Natural killer cell (primary cell): ENCODE data around the gene ENDOV. TPM values are rescaled to one million over a fixed set of nuclear protein-coding genes. Genes with fewer than 3 reads are reported as not detected.

ENCODE experiments used
- ATAC-seq, 3 donors: fragments of 150-1000 bp in 2 of 3; fragments of 200-7000 bp in 1 of 3; cut with Tn5 transposase; 1 replicate in 1 of 3; 2 replicates in 2 of 3; pipeline ENCODE4 v1.10.0; 2021; ENCODE audit warnings: mild to moderate bottlenecking in 2 of 3, moderate library complexity in 2 of 3
- DNase-seq, 2 donors: peaks; one replicate each; pipeline versions ENCODE4 v3.0.0 to v3.0.0-alpha.2; 2013 to 2021; ENCODE audit warnings: mixed read lengths in 1 of 2
- H3K27ac ChIP-seq: one replicate; pipeline ENCODE4 v1.5.1; 2013; ENCODE audit warnings: mild to moderate bottlenecking, low read length
- H3K27me3 ChIP-seq: one replicate; pipeline ENCODE4 v1.6.1; 2013; ENCODE audit warnings: low read length; ENCODE audit not compliant: control insufficient read depth, insufficient read depth
- H3K36me3 ChIP-seq: one replicate; pipeline ENCODE4 v1.6.1; 2013; ENCODE audit warnings: low read length; ENCODE audit not compliant: control insufficient read depth, insufficient read depth
- H3K4me1 ChIP-seq: one replicate; pipeline ENCODE4 v1.6.1; 2013; ENCODE audit warnings: low read length; ENCODE audit not compliant: control insufficient read depth, insufficient read depth
- H3K4me3 ChIP-seq: one replicate; pipeline ENCODE4 v1.5.1; 2013; ENCODE audit warnings: low read length
- H3K9me3 ChIP-seq: one replicate; pipeline ENCODE4 v1.6.1; 2013; ENCODE audit warnings: low read length; ENCODE audit not compliant: control insufficient read depth, insufficient read depth
- H3K27ac Mint-ChIP-seq, 2 donors: one replicate each; pipeline ENCODE4 v1.8.0; 2022; ENCODE audit warnings: mild to moderate bottlenecking in 2 of 2, mixed read lengths in 2 of 2, moderate library complexity in 1 of 2
- H3K27me3 Mint-ChIP-seq, 2 donors: one replicate each; pipeline ENCODE4 v1.8.0; 2022; ENCODE audit warnings: low read depth in 2 of 2, mixed read lengths in 2 of 2
- H3K36me3 Mint-ChIP-seq: one replicate; pipeline ENCODE4 v1.8.0; 2022; ENCODE audit warnings: mixed read lengths
- H3K4me1 Mint-ChIP-seq, 2 donors: one replicate each; pipeline ENCODE4 v1.8.0; 2022; ENCODE audit warnings: mixed read lengths in 2 of 2
- H3K4me3 Mint-ChIP-seq: one replicate; pipeline ENCODE4 v1.8.0; 2022; ENCODE audit warnings: mild to moderate bottlenecking, moderate library complexity, mixed read lengths
- H3K9me3 Mint-ChIP-seq, 2 donors: one replicate each; pipeline ENCODE4 v1.8.0; 2022; ENCODE audit warnings: mixed read lengths in 2 of 2
- WGBS: methylation state at CpG from one replicate; pipeline ENCODE4 v1.1.7; 2013; ENCODE audit warnings: missing lambda C conversion rate; ENCODE audit not compliant: insufficient coverage; 5-methylcytosine and 5-hydroxymethylcytosine counted together
- intact Hi-C: fragments of 100-400 bp; cut with micrococcal nuclease; formaldehyde crosslinking; loops from one replicate; pipeline ENCODE4 v1.14.2; 2022
- total RNA-seq, 4 donors: library from RNA; stranded (reverse); fragments of 120-200 nt in 1 of 4; gene quantifications; one replicate each; pipeline versions ENCODE4 v1.2.3 to v1.2.4, GENCODE V29; 2013 to 2022
- TF ChIP-seq, protein P1 (sequence below): fragments of 200-600 bp; IDR thresholded peaks from one replicate; pipeline ENCODE4 v1.8.0; 2022; ENCODE audit warnings: antibody characterized with exemption

ENDOV gene
- total RNA-seq, 3 donors from 2014 or later (not counting 1 experiment from before 2014, with no cell fraction given), result 17.7 to 24.9 (median 18.8) TPM

DNA sequence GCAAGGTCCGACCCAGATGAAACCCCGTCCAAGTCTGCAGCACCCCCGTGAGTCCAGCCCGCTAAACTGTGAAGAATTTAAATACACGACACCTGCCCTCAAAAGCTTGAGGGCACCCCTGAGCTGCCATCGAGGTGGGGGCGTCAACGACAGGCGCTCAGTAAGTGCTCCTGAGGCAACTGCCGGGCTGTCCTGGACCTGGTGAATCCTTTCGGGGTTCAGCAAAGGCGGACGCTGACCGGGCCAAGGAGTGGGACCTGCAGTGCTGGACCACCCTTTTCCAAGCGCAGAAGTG is 512 bp upstream of the ENDOV start:
- Mint-ChIP-seq H3K27me3 (peaks cover 0 to 4% of the 10 kb centered on the region in 2 donors), H3K9me3 (no peaks in the 10 kb centered on the region), H3K27ac (peak overlapping the region; percentile 78 to 84), H3K36me3 (no peaks in the 10 kb centered on the region), H3K4me1 (peaks cover 9 to 31% of the 10 kb centered on the region in 2 donors), H3K4me3 (peak overlapping the region; percentile 92)
- Histone ChIP-seq H3K4me3 (peak overlapping the region; percentile 91), H3K27ac (peak overlapping the region; percentile 72), H3K4me1 (peaks cover 19% of the 10 kb centered on the region), H3K36me3 (no peaks in the 10 kb centered on the region), H3K27me3 (no peaks in the 10 kb centered on the region), H3K9me3 (no peaks in the 10 kb centered on the region)
- ATAC-seq (peak in 2 of 3 donors; percentile 9 to 11), DNase-seq (no peak)
- intact Hi-C loops, result no loop called here
- TF ChIP-seq, protein P1, sequence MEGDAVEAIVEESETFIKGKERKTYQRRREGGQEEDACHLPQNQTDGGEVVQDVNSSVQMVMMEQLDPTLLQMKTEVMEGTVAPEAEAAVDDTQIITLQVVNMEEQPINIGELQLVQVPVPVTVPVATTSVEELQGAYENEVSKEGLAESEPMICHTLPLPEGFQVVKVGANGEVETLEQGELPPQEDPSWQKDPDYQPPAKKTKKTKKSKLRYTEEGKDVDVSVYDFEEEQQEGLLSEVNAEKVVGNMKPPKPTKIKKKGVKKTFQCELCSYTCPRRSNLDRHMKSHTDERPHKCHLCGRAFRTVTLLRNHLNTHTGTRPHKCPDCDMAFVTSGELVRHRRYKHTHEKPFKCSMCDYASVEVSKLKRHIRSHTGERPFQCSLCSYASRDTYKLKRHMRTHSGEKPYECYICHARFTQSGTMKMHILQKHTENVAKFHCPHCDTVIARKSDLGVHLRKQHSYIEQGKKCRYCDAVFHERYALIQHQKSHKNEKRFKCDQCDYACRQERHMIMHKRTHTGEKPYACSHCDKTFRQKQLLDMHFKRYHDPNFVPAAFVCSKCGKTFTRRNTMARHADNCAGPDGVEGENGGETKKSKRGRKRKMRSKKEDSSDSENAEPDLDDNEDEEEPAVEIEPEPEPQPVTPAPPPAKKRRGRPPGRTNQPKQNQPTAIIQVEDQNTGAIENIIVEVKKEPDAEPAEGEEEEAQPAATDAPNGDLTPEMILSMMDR, result no peak
- WGBS, result 2% methylated on average over 15 of the region's 15 CpGs

DNA sequence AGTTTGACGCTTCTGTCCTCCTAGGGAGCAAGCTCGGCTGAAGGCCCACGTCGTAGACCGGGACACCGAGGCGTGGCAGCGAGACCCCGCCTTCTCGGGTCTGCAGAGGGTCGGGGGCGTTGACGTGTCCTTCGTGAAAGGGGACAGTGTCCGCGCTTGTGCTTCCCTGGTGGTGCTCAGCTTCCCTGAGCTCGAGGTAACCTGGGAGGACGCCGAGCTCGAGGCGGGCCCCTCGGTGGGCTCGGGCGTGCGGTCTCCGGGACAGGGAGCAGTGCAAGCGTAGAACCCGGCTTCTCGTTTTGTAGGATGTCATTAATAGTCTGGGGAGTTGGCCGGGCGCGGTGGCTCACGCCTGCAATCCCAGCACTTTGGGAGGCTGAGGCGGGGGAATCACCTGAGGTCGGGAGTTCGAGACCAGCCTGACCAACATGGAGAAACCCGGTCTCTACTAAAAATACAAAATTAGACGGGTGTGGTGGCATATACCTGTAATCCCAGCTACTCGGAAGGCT is 715 bp downstream of the ENDOV start:
- Mint-ChIP-seq H3K36me3 (no peaks in the 10 kb centered on the region), H3K9me3 (no peaks in the 10 kb centered on the region), H3K27me3 (peaks cover 0 to 4% of the 10 kb centered on the region in 2 donors), H3K4me1 (peaks cover 16 to 38% of the 10 kb centered on the region in 2 donors), H3K27ac (peak overlapping the region; percentile 78 to 84), H3K4me3 (peak overlapping the region; percentile 92)
- WGBS, result 15% methylated on average over 39 of the region's 39 CpGs
- H3K36me3 ChIP-seq, result no peaks in the 10 kb centered on the region
- intact Hi-C loops, result no loop called here
- H3K9me3 ChIP-seq, result no peaks in the 10 kb centered on the region
- no peaks in the 10 kb centered on the region for H3K27me3 ChIP-seq
- DNase-seq, result no peak
- H3K27ac ChIP-seq, result peak overlapping the region; percentile 72
- peaks cover 19% of the 10 kb centered on the region for H3K4me1 ChIP-seq
- H3K4me3 ChIP-seq, result peak overlapping the region; percentile 91
- ATAC-seq, result no peak
- TF ChIP-seq, protein P1, result no peak

DNA sequence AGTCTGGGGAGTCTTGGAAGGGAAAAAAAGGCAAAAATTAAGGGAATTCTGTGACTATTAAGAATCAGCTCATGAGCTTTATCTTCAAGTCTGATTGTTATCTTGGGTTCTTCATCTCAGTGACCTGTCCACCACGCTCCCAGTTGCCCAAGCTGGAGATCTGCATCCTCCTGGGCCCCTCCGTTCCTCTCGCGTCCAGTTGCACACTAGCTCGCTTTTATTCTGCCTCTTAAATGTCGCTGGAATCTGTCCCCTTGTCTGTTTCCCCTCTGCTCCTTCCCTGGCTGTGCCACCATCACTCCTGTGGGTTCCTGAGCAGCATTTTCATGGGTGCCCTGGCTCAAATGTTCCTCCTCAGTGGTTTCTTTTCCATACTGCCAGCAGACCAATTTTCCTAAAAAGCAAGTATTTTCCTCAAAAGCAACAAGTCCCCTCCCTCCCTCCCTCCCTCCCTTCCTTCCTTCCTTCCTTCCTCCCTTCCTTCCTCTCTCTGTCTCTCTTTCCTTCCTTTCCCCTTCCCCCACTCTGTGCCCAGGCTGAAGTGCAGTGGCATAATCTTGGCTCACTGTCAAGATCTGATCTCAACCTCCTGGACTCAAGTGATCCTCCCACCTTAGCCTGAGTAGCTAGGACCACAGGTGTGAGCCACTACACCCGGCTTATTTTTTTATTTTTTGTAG is 1.4 kb downstream of the ENDOV start:
- intact Hi-C loops, result no loop called here
- peaks cover 16 to 38% of the 10 kb centered on the region in 2 donors for H3K4me1 Mint-ChIP-seq
- WGBS, result 93% methylated on average over 7 of the region's 7 CpGs
- peaks cover 0 to 4% of the 10 kb centered on the region in 2 donors for H3K27me3 Mint-ChIP-seq
- no peaks in the 10 kb centered on the region for H3K36me3 Mint-ChIP-seq
- H3K4me3 Mint-ChIP-seq, result peak overlapping the region; percentile 92
- TF ChIP-seq, protein P1, result no peak
- H3K27ac Mint-ChIP-seq, result peak overlapping the region; percentile 78 to 84
- no peak overlapping the region for H3K4me3 ChIP-seq
- H3K27me3 ChIP-seq, result no peaks in the 10 kb centered on the region
- H3K9me3 ChIP-seq, result no peaks in the 10 kb centered on the region
- DNase-seq (no peak), ATAC-seq (no peak)
- no peaks in the 10 kb centered on the region for H3K9me3 Mint-ChIP-seq
- H3K27ac ChIP-seq, result no peak overlapping the region
- no peaks in the 10 kb centered on the region for H3K36me3 ChIP-seq
- H3K4me1 ChIP-seq, result peaks cover 19% of the 10 kb centered on the region

DNA sequence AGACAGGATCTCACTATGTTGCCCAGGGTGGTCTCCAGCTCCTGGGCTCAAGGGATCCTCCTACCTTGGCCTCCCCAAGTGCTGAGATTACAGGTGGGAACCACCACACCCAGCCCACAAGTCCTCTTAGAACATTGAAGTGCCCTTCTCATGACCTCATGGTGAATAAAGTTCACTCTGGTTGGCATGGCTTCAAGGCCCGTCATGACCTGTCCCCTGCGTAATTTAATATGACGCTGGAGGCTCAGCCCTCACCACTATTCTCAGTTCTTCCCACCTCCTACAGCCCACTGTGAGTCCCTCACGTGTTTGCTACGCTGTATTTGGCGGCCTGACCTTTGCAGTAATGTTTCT is 1.9 kb downstream of the ENDOV start:
- H3K27ac Mint-ChIP-seq, result peak overlapping the region; percentile 41 to 78
- Histone ChIP-seq H3K27me3 (no peaks in the 10 kb centered on the region), H3K36me3 (no peaks in the 10 kb centered on the region), H3K4me1 (peaks cover 19% of the 10 kb centered on the region), H3K9me3 (no peaks in the 10 kb centered on the region), H3K4me3 (no peak overlapping the region), H3K27ac (no peak overlapping the region)
- H3K4me3 Mint-ChIP-seq, result peak overlapping the region; percentile 66
- H3K9me3 Mint-ChIP-seq, result no peaks in the 10 kb centered on the region
- ATAC-seq (no peak), DNase-seq (no peak)
- 96% methylated on average over 6 of the region's 6 CpGs for WGBS
- H3K4me1 Mint-ChIP-seq, result peaks cover 16 to 38% of the 10 kb centered on the region in 2 donors
- TF ChIP-seq, protein P1, result no peak
- intact Hi-C loops, result no loop called here
- H3K36me3 Mint-ChIP-seq, result no peaks in the 10 kb centered on the region
- H3K27me3 Mint-ChIP-seq, result peaks cover 0 to 4% of the 10 kb centered on the region in 2 donors
